Left forelimb (tissue), 1 donor: Measurements from ENCODE around the gene LRMDA.
"Not testable (repeated sequence)": the region's sequence is repeated elsewhere in the genome, so short reads cannot be mapped to it uniquely, and the experiment has no call there.

Experiments
- DNase-seq: peaks from one replicate; pipeline ENCODE4 v3.0.0-alpha.2; 2018; ENCODE audit warnings: low spot score

The LRMDA gene

GRCh38 chr10:76126607-76127527 is 695.4 kb downstream of the LRMDA start:
- no peak for DNase-seq

GRCh38 chr10:76127984-76128589 is 696.7 kb downstream of the LRMDA start:
- DNase-seq = no peak

- DNase-seq = no peak
These were observed 697.8 kb downstream of the LRMDA start for GRCh38 chr10:76129213-76129612.

GRCh38 chr10:76130892-76131291 is 699.5 kb downstream of the LRMDA start:
- no peak for DNase-seq

GRCh38 chr10:76133597-76134255 is 702.3 kb downstream of the LRMDA start:
- DNase-seq = no peak

GRCh38 chr10:76136961-76137360 is 705.5 kb downstream of the LRMDA start:
- no peak for DNase-seq

GRCh38 chr10:76138286-76138685 is 706.9 kb downstream of the LRMDA start:
- no peak for DNase-seq

GRCh38 chr10:76138906-76139305 is 707.5 kb downstream of the LRMDA start:
- no peak for DNase-seq

GRCh38 chr10:76139431-76139830 is 708.0 kb downstream of the LRMDA start:
- no peak for DNase-seq

GRCh38 chr10:76141376-76141775 is 710.0 kb downstream of the LRMDA start:
- DNase-seq = no peak

GRCh38 chr10:76148217-76148616 is 716.8 kb downstream of the LRMDA start:
- DNase-seq = not testable (repeated sequence)

- DNase-seq = no peak
These were observed 717.8 kb downstream of the LRMDA start for GRCh38 chr10:76149182-76149581.

- DNase-seq = no peak
These were observed 718.2 kb downstream of the LRMDA start for GRCh38 chr10:76149602-76150138.

GRCh38 chr10:76150139-76150875 is 718.9 kb downstream of the LRMDA start:
- DNase-seq = no peak

GRCh38 chr10:76150876-76151288 is 719.5 kb downstream of the LRMDA start:
- DNase-seq = no peak

GRCh38 chr10:76152186-76152585 is 720.8 kb downstream of the LRMDA start:
- DNase-seq = no peak

- no peak for DNase-seq
These were observed 724.5 kb downstream of the LRMDA start for GRCh38 chr10:76155961-76156360.

- DNase-seq = no peak
These were observed 729.2 kb downstream of the LRMDA start for GRCh38 chr10:76160446-76161300.

- no peak for DNase-seq
These were observed 729.8 kb downstream of the LRMDA start for GRCh38 chr10:76161301-76161582.

- no peak for DNase-seq
These were observed 737.0 kb downstream of the LRMDA start for GRCh38 chr10:76168437-76168836.

- DNase-seq = no peak
These were observed 737.8 kb downstream of the LRMDA start for GRCh38 chr10:76169246-76169645.
